Measurements from ENCODE around the gene KCNN3.

- TF ChIP-seq CTCF (IDR thresholded peaks at IDR 0.05; ENCODE audit: insufficient read depth, low read length) (no peak), GABPA (IDR thresholded peaks at IDR 0.05; ENCODE audit: low read depth) (no peak)
These were observed 51.2 kb downstream of the KCNN3 start for GRCh38 chr1:154818911-154819310.
